GM12878 (cell line): ENCODE data around the gene RASL12. TPM values are rescaled to one million over a fixed set of nuclear protein-coding genes. Genes with fewer than 3 reads are reported as not detected.

Experiments
- ATAC-seq: fragments of 200-7000 bp; cut with Tn5 transposase; 3 replicates; pipeline ENCODE4 v1.9.1; 2020; ENCODE audit warnings: mild to moderate bottlenecking, moderate library complexity
- BruUV-seq: library from RNA; stranded (reverse); fragments of 400-500 nt; replicated peaks from 2 replicates; lab custom pipeline; 2021; lab: Mats Ljungman, UMichigan
- CTCF ChIA-PET: fragments of 300-600 bp; sonication (Branson Sonifier 250); formaldehyde crosslinking; extraction: SDS; loops from one replicate; lab custom pipeline; 2021; ENCODE audit warnings: inconsistent platforms; lab: Yijun Ruan, JAX
- POLR2A ChIA-PET: fragments of 350-600 bp; formaldehyde crosslinking; extraction: SDS; loops from one replicate; lab custom pipeline; 2021; ENCODE audit warnings: inconsistent platforms; lab: Charles Lee
- RAD21 ChIA-PET: fragments of 300-600 bp; sonication (Branson Sonifier 250); formaldehyde crosslinking; loops from one replicate; lab custom pipeline; 2023; ENCODE audit warnings: antibody characterized with exemption; ENCODE audit not compliant: unreplicated experiment; lab: Charles Lee
- SMC1A ChIA-PET: fragments of 300-600 bp; sonication (Branson Sonifier 250); formaldehyde crosslinking; loops from one replicate; lab custom pipeline; 2023; ENCODE audit not compliant: unreplicated experiment, uncharacterized antibody; lab: Charles Lee
- DNase-seq: peaks from one replicate; pipeline ENCODE4 v3.0.0-alpha.2; 2011; ENCODE audit warnings: low read depth, low spot score
- FAIRE-seq: peaks from 3 replicates; lab custom pipeline; 2011; peaks lifted over from hg19 to GRCh38; lab: Jason Lieb, UNC
- H2AFZ ChIP-seq: 2 replicates; pipeline ENCODE4 v1.6.0; 2011; ENCODE audit warnings: low read depth, low read length, control low read depth; ENCODE audit not compliant: control insufficient read depth
- H3K27ac ChIP-seq: 2 replicates; pipeline ENCODE4 v1.5.1; 2011; ENCODE audit warnings: control low read depth; ENCODE audit not compliant: control insufficient read depth, insufficient read depth
- H3K27me3 ChIP-seq, 2 experiments: replicated peaks in 1 of 2; 2 replicates each; pipeline versions ENCODE4 v1.6.0 to v1.6.1; 2011; ENCODE audit warnings: low read length in 1 of 2; ENCODE audit not compliant: control insufficient read depth in 2 of 2, insufficient read depth in 2 of 2
- H3K36me3 ChIP-seq, 2 experiments: 2 replicates each; pipeline ENCODE4 v1.5.1; 2011; ENCODE audit warnings: low read length in 1 of 2; ENCODE audit not compliant: control insufficient read depth in 2 of 2, insufficient read depth in 2 of 2
- H3K4me1 ChIP-seq: 2 replicates; pipeline ENCODE4 v1.6.1; 2011; ENCODE audit warnings: mild to moderate bottlenecking, low read length, moderate library complexity, mixed read lengths; ENCODE audit not compliant: control insufficient read depth, insufficient read depth
- H3K4me2 ChIP-seq: 2 replicates; pipeline ENCODE4 v1.6.0; 2011; ENCODE audit warnings: control low read depth; ENCODE audit not compliant: control insufficient read depth, insufficient read depth
- H3K4me3 ChIP-seq: fragments of 200-600 bp; sonication (generic); 2 replicates; pipeline ENCODE4 v1.5.1; 2016
- H3K79me2 ChIP-seq: 2 replicates; pipeline ENCODE4 v1.6.0; 2011; ENCODE audit warnings: low read length; ENCODE audit not compliant: control insufficient read depth, insufficient read depth
- H3K9ac ChIP-seq: 2 replicates; pipeline ENCODE4 v1.8.0; 2011; ENCODE audit warnings: low read length, control low read depth, mixed read lengths; ENCODE audit not compliant: control insufficient read depth, insufficient read depth
- H3K9me3 ChIP-seq: replicated peaks from 3 replicates; pipeline ENCODE4 v1.5.1; 2011; ENCODE audit warnings: mild to moderate bottlenecking, low read length; ENCODE audit not compliant: control insufficient read depth, insufficient read depth
- H4K20me1 ChIP-seq: 2 replicates; pipeline ENCODE4 v1.6.0; 2011; ENCODE audit not compliant: control insufficient read depth, insufficient read depth
- CEBPB ChIP-seq, 2 experiments: fragments of 150-350 bp in 1 of 2; IDR thresholded peaks; 2 replicates each; pipeline ENCODE4 v1.6.1; 2012 to 2014; ENCODE audit warnings: low read depth in 2 of 2, low read length in 2 of 2, borderline replicate concordance in 1 of 2, inconsistent platforms in 1 of 2
- ETV6 ChIP-seq, 2 experiments: fragments of 450-650 bp in 1 of 2; IDR thresholded peaks in 1 of 2; conservative IDR thresholded peaks in 1 of 2; 2 replicates each; pipeline ENCODE4 v1.6.1; 2014; ENCODE audit warnings: antibody characterized with exemption in 1 of 2, borderline replicate concordance in 1 of 2, low read depth in 1 of 2, mild to moderate bottlenecking in 1 of 2, moderate library complexity in 1 of 2
- GABPA ChIP-seq: IDR thresholded peaks from 2 replicates; pipeline ENCODE4 v1.6.1; 2014; ENCODE audit warnings: antibody characterized with exemption, low read depth, mild to moderate bottlenecking, inconsistent platforms
- PAX5 ChIP-seq: IDR thresholded peaks from 2 replicates; pipeline ENCODE4 v1.6.1; 2011; ENCODE audit warnings: low read depth, low read length, borderline replicate concordance
- RELA ChIP-seq: fragments of 450-650 bp; IDR thresholded peaks from 2 replicates; pipeline ENCODE4 v1.8.0; 2014; ENCODE audit warnings: borderline replicate concordance; ENCODE audit not compliant: partially characterized antibody
- SMC3 ChIP-seq: IDR thresholded peaks from 2 replicates; pipeline ENCODE4 v1.6.1; 2011; ENCODE audit warnings: low read length, improper control_type of control experiment, borderline replicate concordance
- TCF3 ChIP-seq: IDR thresholded peaks from 2 replicates; pipeline ENCODE4 v1.6.1; 2012; ENCODE audit warnings: low read depth, mild to moderate bottlenecking, low read length, borderline replicate concordance; ENCODE audit not compliant: insufficient read depth
- WGBS: methylation state at CpG from one replicate; pipeline ENCODE4 v1.1.6; 2016; ENCODE audit warnings: low lambda C conversion rate; ENCODE audit not compliant: insufficient replicate concordance, insufficient coverage; ENCODE audit errors: missing lambda C conversion rate; 5-methylcytosine and 5-hydroxymethylcytosine counted together
- in situ Hi-C: fragments of 300-500 bp; cut with MboI; formaldehyde crosslinking; loops from 9 replicates; pipeline ENCODE4 v1.14.3; 2018; ENCODE audit warnings: mixed read lengths
- intact Hi-C: fragments of 100-400 bp; cut with micrococcal nuclease; formaldehyde crosslinking; loops from one replicate; pipeline ENCODE4 v1.14.2; 2022; ENCODE audit not compliant: unreplicated experiment
- polyA plus RNA-seq, 11 experiments: library from polyadenylated mRNA; depleted of rRNA in 4 of 11; unstranded in 6 of 11; stranded (reverse) in 5 of 11; fragments of >200 nt; fragmentation: Nextera tagmentation in 4 of 11; fragmentation: Illumina TruSeq in 1 of 11; extraction: Ambion mirVana in 4 of 11; extraction: Trizol in 1 of 11; gene quantifications; 1 replicate in 1 of 11; 2 replicates in 10 of 11; pipeline versions ENCODE4 v1.2.1 to v1.2.3, GENCODE V29; 2011 to 2016; ENCODE audit warnings: inconsistent platforms in 2 of 11, missing spikeins in 2 of 11, low read depth in 1 of 11
- total RNA-seq, 4 experiments: library from RNA; depleted of rRNA in 3 of 4; stranded (reverse); fragments of >200 nt in 3 of 4; fragmentation: Illumina TruSeq in 1 of 4; extraction: Trizol in 1 of 4; gene quantifications; 2 replicates each; pipeline versions ENCODE4 v1.2.1 to v1.2.3, GENCODE V29; 2013 to 2021
- TF ChIP-seq, protein P1 (sequence below): fragments of 450-650 bp; IDR thresholded peaks from 2 replicates; pipeline ENCODE4 v1.6.1; 2016; ENCODE audit warnings: mild to moderate bottlenecking
- TF ChIP-seq, protein P2 (sequence below): fragments of 450-650 bp; IDR thresholded peaks from 2 replicates; pipeline ENCODE4 v1.6.1; 2014; ENCODE audit warnings: mild to moderate bottlenecking
- TF ChIP-seq, protein P3 (sequence below): fragments of 450-650 bp; IDR thresholded peaks from 2 replicates; pipeline ENCODE4 v1.6.1; 2017; ENCODE audit warnings: mild to moderate bottlenecking, moderate library complexity
- TF ChIP-seq, protein P4 (sequence below): IDR thresholded peaks from 2 replicates; pipeline ENCODE4 v1.6.1; 2011; ENCODE audit warnings: borderline replicate concordance, low read depth, mild to moderate bottlenecking, moderate library complexity, mixed read lengths, low read length; ENCODE audit not compliant: insufficient read depth; ENCODE audit errors: extremely low read length
- TF ChIP-seq, protein P5 (sequence below): fragments of 450-650 bp; IDR thresholded peaks from 2 replicates; pipeline ENCODE4 v1.6.1; 2017; ENCODE audit warnings: borderline replicate concordance

RASL12 gene
- total and polyA plus RNA-seq, 10 of the 15 experiments (the other 5 are each of a cell fraction or from before 2014, with no cell fraction given) = 0.06 to 0.10 TPM; not detected in 8

DNA sequence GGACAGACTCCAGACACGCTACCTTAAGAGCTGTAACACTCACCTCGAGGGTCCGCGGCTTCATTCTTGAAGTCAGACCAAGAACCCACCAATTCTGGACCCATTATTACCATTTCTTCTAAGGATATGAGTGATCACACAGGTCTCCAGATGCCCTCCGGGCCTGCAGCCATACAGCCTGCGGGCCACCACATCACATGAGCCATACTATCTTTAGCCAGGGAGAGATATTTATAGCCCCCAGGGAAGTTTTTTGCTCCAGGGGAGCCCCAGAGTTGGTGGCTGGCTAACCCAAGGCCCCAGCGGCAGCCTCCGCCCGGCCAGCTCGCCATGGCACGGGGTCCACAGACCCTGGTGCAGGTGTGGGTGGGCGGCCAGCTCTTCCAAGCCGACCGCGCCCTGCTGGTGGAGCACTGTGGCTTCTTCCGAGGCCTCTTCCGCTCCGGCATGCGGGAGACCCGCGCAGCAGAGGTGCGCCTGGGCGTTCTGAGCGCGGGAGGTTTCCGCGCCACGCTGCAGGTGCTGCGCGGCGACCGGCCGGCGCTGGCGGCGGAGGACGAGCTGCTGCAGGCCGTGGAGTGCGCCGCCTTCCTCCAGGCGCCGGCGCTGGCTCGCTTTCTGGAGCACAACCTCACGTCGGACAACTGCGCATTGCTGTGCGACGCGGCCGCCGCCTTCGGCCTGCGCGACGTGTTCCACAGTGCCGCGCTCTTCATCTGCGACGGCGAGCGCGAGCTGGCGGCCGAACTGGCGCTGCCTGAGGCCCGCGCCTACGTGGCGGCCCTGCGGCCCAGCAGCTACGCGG, 8.9 kb upstream of the RASL12 start, which contains the start of gene KBTBD13:
Gene KBTBD13, plus strand, starts transcription at position 261 of the 805 bp plus-strand sequence. Its CDS starts 70 bp downstream, at position 331.
- H3K9me3 ChIP-seq = no peaks in the 10 kb centered on the region
- ChIA-PET POLR2A (no interaction called here), CTCF (interaction anchor here (1.1 to 2.6 kb wide), 3 partner anchors 14 to 346 kb away, joined by 3 to 17 read pairs (median 4); no protein-coding TSS in a partner anchor), SMC1A (no interaction called here), RAD21 (interaction anchor here (1.2 kb wide), 1 partner anchor 42 kb away, joined by 3 read pairs; no protein-coding TSS in a partner anchor)
- H3K4me1 ChIP-seq = no peaks in the 10 kb centered on the region
- 88% methylated on average over 41 of the region's 73 CpGs for WGBS
- no peak within 1 kb of the TSS for H3K4me3 ChIP-seq
- no peak within 1 kb of the TSS for H3K9ac ChIP-seq
- H3K36me3 ChIP-seq = no peaks in the 10 kb centered on the region
- BruUV-seq = no TSS peak
- no peaks in the 10 kb centered on the region for H3K79me2 ChIP-seq
- ATAC-seq (no peak), FAIRE-seq (no peak), DNase-seq (no peak)
- H2AFZ ChIP-seq = no peak within 1 kb of the TSS
- H3K27ac ChIP-seq = no peak within 1 kb of the TSS
- in situ Hi-C loops (no loop called here), intact Hi-C loops (no loop called here)
- no peaks in the 10 kb centered on the region for H3K27me3 ChIP-seq
- peaks cover 3% of the 10 kb centered on the region; the same call in 1 of the 2 replicates for H4K20me1 ChIP-seq
- H3K4me2 ChIP-seq = no peak within 1 kb of the TSS
- TF ChIP-seq, protein P1, sequence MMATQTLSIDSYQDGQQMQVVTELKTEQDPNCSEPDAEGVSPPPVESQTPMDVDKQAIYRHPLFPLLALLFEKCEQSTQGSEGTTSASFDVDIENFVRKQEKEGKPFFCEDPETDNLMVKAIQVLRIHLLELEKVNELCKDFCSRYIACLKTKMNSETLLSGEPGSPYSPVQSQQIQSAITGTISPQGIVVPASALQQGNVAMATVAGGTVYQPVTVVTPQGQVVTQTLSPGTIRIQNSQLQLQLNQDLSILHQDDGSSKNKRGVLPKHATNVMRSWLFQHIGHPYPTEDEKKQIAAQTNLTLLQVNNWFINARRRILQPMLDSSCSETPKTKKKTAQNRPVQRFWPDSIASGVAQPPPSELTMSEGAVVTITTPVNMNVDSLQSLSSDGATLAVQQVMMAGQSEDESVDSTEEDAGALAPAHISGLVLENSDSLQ = no peak
- no peak for TF ChIP-seq SMC3
- no peak for TF ChIP-seq RELA
- TF ChIP-seq, protein P2, sequence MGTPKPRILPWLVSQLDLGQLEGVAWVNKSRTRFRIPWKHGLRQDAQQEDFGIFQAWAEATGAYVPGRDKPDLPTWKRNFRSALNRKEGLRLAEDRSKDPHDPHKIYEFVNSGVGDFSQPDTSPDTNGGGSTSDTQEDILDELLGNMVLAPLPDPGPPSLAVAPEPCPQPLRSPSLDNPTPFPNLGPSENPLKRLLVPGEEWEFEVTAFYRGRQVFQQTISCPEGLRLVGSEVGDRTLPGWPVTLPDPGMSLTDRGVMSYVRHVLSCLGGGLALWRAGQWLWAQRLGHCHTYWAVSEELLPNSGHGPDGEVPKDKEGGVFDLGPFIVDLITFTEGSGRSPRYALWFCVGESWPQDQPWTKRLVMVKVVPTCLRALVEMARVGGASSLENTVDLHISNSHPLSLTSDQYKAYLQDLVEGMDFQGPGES = no peak
- no peak for TF ChIP-seq ETV6 (conservative IDR thresholded peaks at IDR 0.05 in 1 of 2, IDR thresholded peaks at IDR 0.05 in 1 of 2; ENCODE audit: borderline replicate concordance in 1 of 2, low read depth in 1 of 2)
- TF ChIP-seq GABPA = no peak
- TF ChIP-seq, protein P3, sequence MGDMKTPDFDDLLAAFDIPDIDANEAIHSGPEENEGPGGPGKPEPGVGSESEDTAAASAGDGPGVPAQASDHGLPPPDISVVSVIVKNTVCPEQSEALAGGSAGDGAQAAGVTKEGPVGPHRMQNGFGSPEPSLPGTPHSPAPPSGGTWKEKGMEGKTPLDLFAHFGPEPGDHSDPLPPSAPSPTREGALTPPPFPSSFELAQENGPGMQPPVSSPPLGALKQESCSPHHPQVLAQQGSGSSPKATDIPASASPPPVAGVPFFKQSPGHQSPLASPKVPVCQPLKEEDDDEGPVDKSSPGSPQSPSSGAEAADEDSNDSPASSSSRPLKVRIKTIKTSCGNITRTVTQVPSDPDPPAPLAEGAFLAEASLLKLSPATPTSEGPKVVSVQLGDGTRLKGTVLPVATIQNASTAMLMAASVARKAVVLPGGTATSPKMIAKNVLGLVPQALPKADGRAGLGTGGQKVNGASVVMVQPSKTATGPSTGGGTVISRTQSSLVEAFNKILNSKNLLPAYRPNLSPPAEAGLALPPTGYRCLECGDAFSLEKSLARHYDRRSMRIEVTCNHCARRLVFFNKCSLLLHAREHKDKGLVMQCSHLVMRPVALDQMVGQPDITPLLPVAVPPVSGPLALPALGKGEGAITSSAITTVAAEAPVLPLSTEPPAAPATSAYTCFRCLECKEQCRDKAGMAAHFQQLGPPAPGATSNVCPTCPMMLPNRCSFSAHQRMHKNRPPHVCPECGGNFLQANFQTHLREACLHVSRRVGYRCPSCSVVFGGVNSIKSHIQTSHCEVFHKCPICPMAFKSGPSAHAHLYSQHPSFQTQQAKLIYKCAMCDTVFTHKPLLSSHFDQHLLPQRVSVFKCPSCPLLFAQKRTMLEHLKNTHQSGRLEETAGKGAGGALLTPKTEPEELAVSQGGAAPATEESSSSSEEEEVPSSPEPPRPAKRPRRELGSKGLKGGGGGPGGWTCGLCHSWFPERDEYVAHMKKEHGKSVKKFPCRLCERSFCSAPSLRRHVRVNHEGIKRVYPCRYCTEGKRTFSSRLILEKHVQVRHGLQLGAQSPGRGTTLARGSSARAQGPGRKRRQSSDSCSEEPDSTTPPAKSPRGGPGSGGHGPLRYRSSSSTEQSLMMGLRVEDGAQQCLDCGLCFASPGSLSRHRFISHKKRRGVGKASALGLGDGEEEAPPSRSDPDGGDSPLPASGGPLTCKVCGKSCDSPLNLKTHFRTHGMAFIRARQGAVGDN = no peak
- TF ChIP-seq, protein P4, sequence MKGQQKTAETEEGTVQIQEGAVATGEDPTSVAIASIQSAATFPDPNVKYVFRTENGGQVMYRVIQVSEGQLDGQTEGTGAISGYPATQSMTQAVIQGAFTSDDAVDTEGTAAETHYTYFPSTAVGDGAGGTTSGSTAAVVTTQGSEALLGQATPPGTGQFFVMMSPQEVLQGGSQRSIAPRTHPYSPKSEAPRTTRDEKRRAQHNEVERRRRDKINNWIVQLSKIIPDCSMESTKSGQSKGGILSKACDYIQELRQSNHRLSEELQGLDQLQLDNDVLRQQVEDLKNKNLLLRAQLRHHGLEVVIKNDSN = no peak
- TF ChIP-seq CEBPB (IDR thresholded peaks at IDR 0.05; ENCODE audit: borderline replicate concordance in 1 of 2, low read depth in 2 of 2, low read length in 2 of 2) = no peak
- TF ChIP-seq TCF3 = no peak
- TF ChIP-seq, protein P5, sequence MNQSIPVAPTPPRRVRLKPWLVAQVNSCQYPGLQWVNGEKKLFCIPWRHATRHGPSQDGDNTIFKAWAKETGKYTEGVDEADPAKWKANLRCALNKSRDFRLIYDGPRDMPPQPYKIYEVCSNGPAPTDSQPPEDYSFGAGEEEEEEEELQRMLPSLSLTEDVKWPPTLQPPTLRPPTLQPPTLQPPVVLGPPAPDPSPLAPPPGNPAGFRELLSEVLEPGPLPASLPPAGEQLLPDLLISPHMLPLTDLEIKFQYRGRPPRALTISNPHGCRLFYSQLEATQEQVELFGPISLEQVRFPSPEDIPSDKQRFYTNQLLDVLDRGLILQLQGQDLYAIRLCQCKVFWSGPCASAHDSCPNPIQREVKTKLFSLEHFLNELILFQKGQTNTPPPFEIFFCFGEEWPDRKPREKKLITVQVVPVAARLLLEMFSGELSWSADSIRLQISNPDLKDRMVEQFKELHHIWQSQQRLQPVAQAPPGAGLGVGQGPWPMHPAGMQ = no peak
- TF ChIP-seq PAX5 = no peak
